NCI-H345 treated with DMSO at 0.1 percent for 48 hours (cell line): ENCODE data around the gene CLDN6.
A peak's percentile ranks its signal among the peaks of the same experiment; 100 is the strongest.

Experiments
- DNase-seq: peaks from one replicate; lab custom pipeline; 2025; ENCODE audit not compliant: unreplicated experiment; lab: John Stamatoyannopoulos, UW

CLDN6 gene

GRCh38 chr16:2973093-2973492 is 44.9 kb downstream of the CLDN6 start:
- no peak for DNase-seq

- DNase-seq, result peak; percentile 54
Measured at GRCh38 chr16:2971985-2972784, 45.8 kb downstream of the CLDN6 start.

GRCh38 chr16:2971134-2971984 is 46.6 kb downstream of the CLDN6 start:
- no peak for DNase-seq

- no peak for DNase-seq
Measured at GRCh38 chr16:2970563-2970962, 47.4 kb downstream of the CLDN6 start.

- DNase-seq, result no peak
Measured at GRCh38 chr16:2969545-2970521, 48.1 kb downstream of the CLDN6 start.

- peak; percentile 77 for DNase-seq
Measured at GRCh38 chr16:2968738-2969544, 49.0 kb downstream of the CLDN6 start, which contains the start of gene PAQR4. PAQR4 (plus strand) TSS chr16:2969348; CDS start chr16:2969675, 327 bp downstream.

- no peak for DNase-seq
Measured at GRCh38 chr16:2968368-2968737, 49.6 kb downstream of the CLDN6 start.

GRCh38 chr16:2967721-2968161 is 50.2 kb downstream of the CLDN6 start:
- no peak for DNase-seq

- no peak for DNase-seq
Measured at GRCh38 chr16:2967211-2967631, 50.8 kb downstream of the CLDN6 start.

- no peak for DNase-seq
Measured at GRCh38 chr16:2966808-2967191, 51.2 kb downstream of the CLDN6 start.

- DNase-seq, result no peak
Measured at GRCh38 chr16:2966043-2966807, 51.8 kb downstream of the CLDN6 start.
